GM12878 (cell line): ENCODE results near the gene CRTC3. TPM values are rescaled to one million over a fixed set of nuclear protein-coding genes. Genes with fewer than 3 reads are reported as not detected.
A peak's percentile ranks its signal among the peaks of the same experiment; 100 is the strongest.

Experiments
- BACH1 ChIP-seq: fragments of 450-650 bp; IDR thresholded peaks from 2 replicates; pipeline ENCODE4 v1.6.1; 2017; ENCODE audit warnings: mild to moderate bottlenecking, borderline replicate concordance
- BMI1 ChIP-seq: fragments of 450-650 bp; IDR thresholded peaks from 2 replicates; pipeline ENCODE4 v1.6.1; 2016; ENCODE audit warnings: mild to moderate bottlenecking, moderate library complexity, borderline replicate concordance
- CHD2 ChIP-seq: IDR thresholded peaks from 2 replicates; pipeline ENCODE4 v1.6.1; 2011; ENCODE audit warnings: low read depth, low read length, improper control_type of control experiment, borderline replicate concordance
- CHD4 ChIP-seq: fragments of 200-600 bp; sonication (generic); IDR thresholded peaks from 2 replicates; pipeline ENCODE4 v1.6.1; 2016; ENCODE audit warnings: mild to moderate bottlenecking
- E2F8 ChIP-seq: fragments of 450-650 bp; IDR thresholded peaks from 2 replicates; pipeline ENCODE4 v1.6.1; 2018; ENCODE audit warnings: mild to moderate bottlenecking, low read depth, moderate library complexity; ENCODE audit not compliant: partially characterized antibody
- EGR1 ChIP-seq, 2 experiments: IDR thresholded peaks; 1 replicate in 1 of 2; 2 replicates in 1 of 2; pipeline ENCODE4 v1.6.1; 2011 to 2012; ENCODE audit warnings: low read depth in 2 of 2, low read length in 2 of 2, borderline replicate concordance in 1 of 2, mild to moderate bottlenecking in 1 of 2, moderate library complexity in 1 of 2
- ELK1 ChIP-seq: IDR thresholded peaks from 2 replicates; pipeline ENCODE4 v1.6.1; 2012; ENCODE audit warnings: low read depth, low read length, improper control_type of control experiment
- ESRRA ChIP-seq: IDR thresholded peaks from 2 replicates; pipeline ENCODE4 v1.6.1; 2012; ENCODE audit warnings: mild to moderate bottlenecking, low read length, improper control_type of control experiment
- ETV6 ChIP-seq, 2 experiments: fragments of 450-650 bp in 1 of 2; IDR thresholded peaks in 1 of 2; conservative IDR thresholded peaks in 1 of 2; 2 replicates each; pipeline ENCODE4 v1.6.1; 2014; ENCODE audit warnings: antibody characterized with exemption in 1 of 2, borderline replicate concordance in 1 of 2, low read depth in 1 of 2, mild to moderate bottlenecking in 1 of 2, moderate library complexity in 1 of 2
- IKZF2 ChIP-seq, 2 experiments: fragments of 450-650 bp; IDR thresholded peaks; 2 replicates each; pipeline ENCODE4 v1.6.1; 2017; ENCODE audit warnings: mild to moderate bottlenecking in 2 of 2, moderate library complexity in 2 of 2
- MXI1 ChIP-seq: fragments of 150-350 bp; IDR thresholded peaks from 2 replicates; pipeline ENCODE4 v1.6.1; 2011; ENCODE audit warnings: low read depth, mild to moderate bottlenecking, inconsistent platforms, low read length, improper control_type of control experiment
- NR2C1 ChIP-seq: fragments of 450-650 bp; IDR thresholded peaks from 2 replicates; pipeline ENCODE4 v1.6.1; 2017; ENCODE audit warnings: antibody characterized with exemption, mild to moderate bottlenecking, moderate library complexity
- NR2F1 ChIP-seq: fragments of 450-650 bp; conservative IDR thresholded peaks from 2 replicates; pipeline ENCODE4 v1.6.1; 2017; ENCODE audit warnings: mild to moderate bottlenecking
- POLR2AphosphoS5 ChIP-seq: IDR thresholded peaks from 2 replicates; pipeline ENCODE4 v1.6.1; 2011; ENCODE audit warnings: mild to moderate bottlenecking, low read length, inconsistent platforms
- RCOR1 ChIP-seq: conservative IDR thresholded peaks from 2 replicates; pipeline ENCODE4 v1.6.1; 2012; ENCODE audit warnings: low read depth, low read length, improper control_type of control experiment
- RELA ChIP-seq: fragments of 450-650 bp; IDR thresholded peaks from 2 replicates; pipeline ENCODE4 v1.8.0; 2014; ENCODE audit warnings: borderline replicate concordance; ENCODE audit not compliant: partially characterized antibody
- SP1 ChIP-seq: IDR thresholded peaks from one replicate; pipeline ENCODE4 v1.6.1; 2011; ENCODE audit warnings: low read depth, low read length
- SPI1 ChIP-seq: IDR thresholded peaks from 2 replicates; pipeline ENCODE4 v1.6.1; 2011; ENCODE audit warnings: low read depth, mild to moderate bottlenecking, low read length, moderate library complexity, borderline replicate concordance; ENCODE audit not compliant: insufficient read depth
- SREBF2 ChIP-seq: IDR thresholded peaks from 2 replicates; pipeline ENCODE4 v1.6.1; 2012; ENCODE audit warnings: mild to moderate bottlenecking, low read length
- TCF12 ChIP-seq: IDR thresholded peaks from 2 replicates; pipeline ENCODE4 v1.6.1; 2011; ENCODE audit warnings: low read depth, mild to moderate bottlenecking, low read length
- YBX1 ChIP-seq: fragments of 450-650 bp; IDR thresholded peaks from 2 replicates; pipeline ENCODE4 v1.6.1; 2016; ENCODE audit warnings: antibody characterized with exemption
- ZNF24 ChIP-seq: fragments of 450-650 bp; IDR thresholded peaks from 2 replicates; pipeline ENCODE4 v1.6.1; 2017; ENCODE audit warnings: antibody characterized with exemption, mild to moderate bottlenecking
- ZSCAN29 ChIP-seq: fragments of 450-650 bp; IDR thresholded peaks from 2 replicates; pipeline ENCODE4 v1.6.1; 2017; ENCODE audit warnings: mild to moderate bottlenecking, moderate library complexity
- ZZZ3 ChIP-seq: IDR thresholded peaks from 2 replicates; pipeline ENCODE4 v1.6.1; 2011; ENCODE audit warnings: low read depth; ENCODE audit not compliant: control insufficient read depth, insufficient read length
- polyA plus RNA-seq, 11 experiments: library from polyadenylated mRNA; depleted of rRNA in 4 of 11; unstranded in 6 of 11; stranded (reverse) in 5 of 11; fragments of >200 nt; fragmentation: Nextera tagmentation in 4 of 11; fragmentation: Illumina TruSeq in 1 of 11; extraction: Ambion mirVana in 4 of 11; extraction: Trizol in 1 of 11; gene quantifications; 1 replicate in 1 of 11; 2 replicates in 10 of 11; pipeline versions ENCODE4 v1.2.1 to v1.2.3, GENCODE V29; 2011 to 2016; ENCODE audit warnings: inconsistent platforms in 2 of 11, missing spikeins in 2 of 11, low read depth in 1 of 11
- total RNA-seq, 4 experiments: library from RNA; depleted of rRNA in 3 of 4; stranded (reverse); fragments of >200 nt in 3 of 4; fragmentation: Illumina TruSeq in 1 of 4; extraction: Trizol in 1 of 4; gene quantifications; 2 replicates each; pipeline versions ENCODE4 v1.2.1 to v1.2.3, GENCODE V29; 2013 to 2021
- TF ChIP-seq, protein P1 (sequence below), 3 experiments: IDR thresholded peaks in 2 of 3; conservative IDR thresholded peaks in 1 of 3; 2 replicates each; pipeline ENCODE4 v1.5.1; 2011; ENCODE audit warnings: low read depth in 3 of 3, low read length in 3 of 3, mild to moderate bottlenecking in 3 of 3, control low read depth in 2 of 3, moderate library complexity in 2 of 3, inconsistent platforms in 1 of 3, mixed read lengths in 1 of 3; ENCODE audit not compliant: control insufficient read depth in 2 of 3, insufficient read depth in 1 of 3; ENCODE audit errors: extremely low read depth in 1 of 3

The CRTC3 gene
- total and polyA plus RNA-seq, 10 of the 15 experiments (the other 5 are each of a cell fraction or from before 2014, with no cell fraction given), result 3.5 to 36.9 (median 18.9) TPM

DNA sequence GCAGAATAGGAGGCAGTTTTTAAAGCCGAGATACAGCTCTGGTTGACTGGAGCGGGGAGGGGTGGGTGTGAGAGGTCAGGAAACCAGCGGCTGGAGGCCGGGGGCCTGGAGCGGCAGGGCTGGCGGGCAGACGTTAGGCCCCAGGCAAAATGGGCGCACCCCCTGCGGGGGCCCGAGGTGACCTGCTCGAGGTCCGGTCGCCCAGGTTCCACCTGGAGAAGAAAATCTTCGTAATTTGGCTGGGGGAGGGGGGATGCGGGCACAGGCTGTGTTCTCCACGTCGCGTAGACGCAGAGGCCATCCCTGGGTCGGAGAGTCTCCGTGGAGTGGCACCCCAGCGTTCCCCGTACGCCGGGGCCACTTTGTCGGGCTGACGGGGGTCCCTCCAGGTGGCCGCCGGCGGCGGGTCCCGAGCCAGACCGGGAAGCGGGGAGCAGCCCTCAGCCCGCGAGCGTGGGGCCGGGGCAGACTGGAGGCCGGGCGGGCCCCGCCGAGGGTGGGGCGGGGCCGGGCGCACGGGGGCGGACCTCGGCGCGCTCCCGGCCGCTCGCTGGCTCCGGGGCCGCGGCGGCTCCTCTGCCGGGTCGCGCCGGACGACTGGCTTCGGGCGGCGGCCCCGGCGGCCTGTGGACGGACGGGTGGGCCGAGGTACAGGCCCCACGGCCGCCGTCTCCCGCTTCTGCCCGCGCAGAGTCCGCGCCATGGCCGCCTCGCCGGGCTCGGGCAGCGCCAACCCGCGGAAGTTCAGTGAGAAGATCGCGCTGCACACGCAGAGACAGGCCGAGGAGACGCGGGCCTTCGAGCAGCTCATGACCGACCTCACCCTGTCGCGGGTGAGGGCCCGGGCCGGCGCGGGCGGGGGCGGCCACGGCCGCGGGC is at the start of gene CRTC3 (continued):
- TF ChIP-seq SPI1 (no peak), SP1 (no peak), ZNF24 (no peak), RCOR1 (no peak), ELK1 (no peak), SREBF2 (no peak), MXI1 (no peak), NR2C1 (no peak), RELA (peak; percentile 14), POLR2AphosphoS5 (peak; percentile 53; the same call in 1 of the 2 replicates), YBX1 (no peak), E2F8 (no peak), NR2F1 (peak; percentile 50), BACH1 (peak; percentile 60), CHD4 (no peak), TCF12 (0 out of 2 replicates have a peak, but pooled peaks have one; percentile 6), BMI1 (no peak), ZZZ3 (no peak), EGR1 (IDR thresholded peaks at IDR 0.05; ENCODE audit: borderline replicate concordance in 1 of 2, low read depth in 2 of 2, low read length in 2 of 2) (peak in 1 of 2 experiments; percentile 87; a peak in 2 of 3 replicates), CHD2 (no peak), IKZF2 (IDR thresholded peaks at IDR 0.05) (no peak), ETV6 (conservative IDR thresholded peaks at IDR 0.05 in 1 of 2, IDR thresholded peaks at IDR 0.05 in 1 of 2; ENCODE audit: borderline replicate concordance in 1 of 2, low read depth in 1 of 2) (no peak), ESRRA (no peak), ZSCAN29 (no peak)
- TF ChIP-seq, protein P1, sequence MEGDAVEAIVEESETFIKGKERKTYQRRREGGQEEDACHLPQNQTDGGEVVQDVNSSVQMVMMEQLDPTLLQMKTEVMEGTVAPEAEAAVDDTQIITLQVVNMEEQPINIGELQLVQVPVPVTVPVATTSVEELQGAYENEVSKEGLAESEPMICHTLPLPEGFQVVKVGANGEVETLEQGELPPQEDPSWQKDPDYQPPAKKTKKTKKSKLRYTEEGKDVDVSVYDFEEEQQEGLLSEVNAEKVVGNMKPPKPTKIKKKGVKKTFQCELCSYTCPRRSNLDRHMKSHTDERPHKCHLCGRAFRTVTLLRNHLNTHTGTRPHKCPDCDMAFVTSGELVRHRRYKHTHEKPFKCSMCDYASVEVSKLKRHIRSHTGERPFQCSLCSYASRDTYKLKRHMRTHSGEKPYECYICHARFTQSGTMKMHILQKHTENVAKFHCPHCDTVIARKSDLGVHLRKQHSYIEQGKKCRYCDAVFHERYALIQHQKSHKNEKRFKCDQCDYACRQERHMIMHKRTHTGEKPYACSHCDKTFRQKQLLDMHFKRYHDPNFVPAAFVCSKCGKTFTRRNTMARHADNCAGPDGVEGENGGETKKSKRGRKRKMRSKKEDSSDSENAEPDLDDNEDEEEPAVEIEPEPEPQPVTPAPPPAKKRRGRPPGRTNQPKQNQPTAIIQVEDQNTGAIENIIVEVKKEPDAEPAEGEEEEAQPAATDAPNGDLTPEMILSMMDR (IDR thresholded peaks at IDR 0.05 in 2 of 3, conservative IDR thresholded peaks at IDR 0.05 in 1 of 3; ENCODE audit: control insufficient read depth in 2 of 3, extremely low read depth in 1 of 3, insufficient read depth in 1 of 3, low read depth in 3 of 3, low read length in 3 of 3), result 0 out of 6 replicates have a peak, but pooled peaks have one; percentile 1 to 15 (median 6)
